ENCODE results near the gene HTR1B. TPM values are rescaled to one million over a fixed set of nuclear protein-coding genes. Genes with fewer than 3 reads are reported as not detected.

Gene HTR1B
- total RNA-seq, 1 donor, result not detected

- Histone ChIP-seq H4K20me1 (ENCODE audit: insufficient read depth, low read length) (no peaks in the 10 kb centered on the region), H3K4me2 (ENCODE audit: insufficient read depth, low read length) (no peak overlapping the region), H3K27me3 (ENCODE audit: insufficient read depth, low read length) (peaks cover 6% of the 10 kb centered on the region), H3K4me3 (ENCODE audit: insufficient read depth, low read length) (no peak overlapping the region), H3K36me3 (ENCODE audit: insufficient read depth, low read length) (no peaks in the 10 kb centered on the region), H3K79me2 (ENCODE audit: insufficient read depth, low read length) (no peaks in the 10 kb centered on the region), H2AFZ (ENCODE audit: low read length) (peak overlapping the region; percentile 16), H3K9me3 (ENCODE audit: low read depth, low read length) (no peaks in the 10 kb centered on the region), H3K4me1 (ENCODE audit: insufficient read depth, low read length) (peaks cover 20% of the 10 kb centered on the region), H3K27ac (ENCODE audit: low read depth, low read length) (peak overlapping the region; percentile 88)
- TF ChIP-seq CTCF (IDR thresholded peaks at IDR 0.05; ENCODE audit: extremely low read depth, low read depth, low read length), result no peak
- no peak for DNase-seq (ENCODE audit: insufficient read length, low spot score, missing footprints)
Measured at GRCh38 chr6:77455271-77455670, 8.0 kb downstream of the HTR1B start.

- DNase-seq (ENCODE audit: insufficient read length, low spot score, missing footprints), result no peak
- Histone ChIP-seq H3K79me2 (ENCODE audit: insufficient read depth, low read length) (no peaks in the 10 kb centered on the region), H3K4me2 (ENCODE audit: insufficient read depth, low read length) (no peak overlapping the region), H2AFZ (ENCODE audit: low read length) (peak overlapping the region; percentile 44), H4K20me1 (ENCODE audit: insufficient read depth, low read length) (no peaks in the 10 kb centered on the region), H3K27ac (ENCODE audit: low read depth, low read length) (no peak overlapping the region), H3K27me3 (ENCODE audit: insufficient read depth, low read length) (no peaks in the 10 kb centered on the region), H3K4me3 (ENCODE audit: insufficient read depth, low read length) (no peak overlapping the region), H3K4me1 (ENCODE audit: insufficient read depth, low read length) (peaks cover 20% of the 10 kb centered on the region), H3K36me3 (ENCODE audit: insufficient read depth, low read length) (no peaks in the 10 kb centered on the region), H3K9me3 (ENCODE audit: low read depth, low read length) (no peaks in the 10 kb centered on the region)
- no peak for TF ChIP-seq CTCF (IDR thresholded peaks at IDR 0.05; ENCODE audit: extremely low read depth, low read depth, low read length)
Measured at GRCh38 chr6:77454386-77454785, 8.9 kb downstream of the HTR1B start.

- Histone ChIP-seq H3K4me1 (ENCODE audit: insufficient read depth, low read length) (peaks cover 16% of the 10 kb centered on the region), H3K36me3 (ENCODE audit: insufficient read depth, low read length) (no peaks in the 10 kb centered on the region), H3K27me3 (ENCODE audit: insufficient read depth, low read length) (no peaks in the 10 kb centered on the region), H3K4me2 (ENCODE audit: insufficient read depth, low read length) (no peak overlapping the region), H3K9me3 (ENCODE audit: low read depth, low read length) (no peaks in the 10 kb centered on the region), H3K4me3 (ENCODE audit: insufficient read depth, low read length) (no peak overlapping the region), H3K27ac (ENCODE audit: low read depth, low read length) (no peak overlapping the region), H3K79me2 (ENCODE audit: insufficient read depth, low read length) (no peaks in the 10 kb centered on the region), H4K20me1 (ENCODE audit: insufficient read depth, low read length) (no peaks in the 10 kb centered on the region), H2AFZ (ENCODE audit: low read length) (no peak overlapping the region)
- no peak for DNase-seq (ENCODE audit: insufficient read length, low spot score, missing footprints)
- no peak for TF ChIP-seq CTCF (IDR thresholded peaks at IDR 0.05; ENCODE audit: extremely low read depth, low read depth, low read length)
Measured at GRCh38 chr6:77451466-77451865, 11.8 kb downstream of the HTR1B start.

GRCh38 chr6:77450924-77451323 is 12.4 kb downstream of the HTR1B start:
- peak; percentile 15 for DNase-seq (ENCODE audit: insufficient read length, low spot score, missing footprints)
- Histone ChIP-seq H3K36me3 (ENCODE audit: insufficient read depth, low read length) (no peaks in the 10 kb centered on the region), H3K4me1 (ENCODE audit: insufficient read depth, low read length) (peaks cover 11% of the 10 kb centered on the region), H3K79me2 (ENCODE audit: insufficient read depth, low read length) (no peaks in the 10 kb centered on the region), H3K27ac (ENCODE audit: low read depth, low read length) (no peak overlapping the region), H3K27me3 (ENCODE audit: insufficient read depth, low read length) (no peaks in the 10 kb centered on the region), H3K4me2 (ENCODE audit: insufficient read depth, low read length) (no peak overlapping the region), H4K20me1 (ENCODE audit: insufficient read depth, low read length) (no peaks in the 10 kb centered on the region), H3K4me3 (ENCODE audit: insufficient read depth, low read length) (no peak overlapping the region), H3K9me3 (ENCODE audit: low read depth, low read length) (no peaks in the 10 kb centered on the region), H2AFZ (ENCODE audit: low read length) (no peak overlapping the region)
- TF ChIP-seq CTCF (IDR thresholded peaks at IDR 0.05; ENCODE audit: extremely low read depth, low read depth, low read length), result peak; percentile 42

Measured in osteoblast (primary cell).